HEK293 (cell line): ENCODE data around the gene KCTD7.

Source experiments
- GLI2 ChIP-seq: fragments of 450-650 bp; formaldehyde crosslinking; IDR thresholded peaks from 2 replicates; pipeline ENCODE4; 2017; ENCODE audit warnings: missing biosample characterization, missing genetic modification characterization, low read depth, borderline replicate concordance
- GLIS1 ChIP-seq: fragments of 450-650 bp; formaldehyde crosslinking; IDR thresholded peaks from 2 replicates; pipeline ENCODE4 v1.5.1; 2016; ENCODE audit warnings: missing biosample characterization, missing genetic modification characterization
- KLF16 ChIP-seq: fragments of 450-650 bp; formaldehyde crosslinking; IDR thresholded peaks from 2 replicates; pipeline ENCODE4 v1.5.1; 2017; ENCODE audit warnings: missing biosample characterization, missing genetic modification characterization
- KLF17 ChIP-seq: fragments of 450-650 bp; formaldehyde crosslinking; IDR thresholded peaks from 2 replicates; pipeline ENCODE4 v1.5.1; 2016; ENCODE audit warnings: missing biosample characterization, missing genetic modification characterization
- KLF8 ChIP-seq: fragments of 450-650 bp; formaldehyde crosslinking; IDR thresholded peaks from 2 replicates; pipeline ENCODE4 v1.5.1; 2016; ENCODE audit warnings: missing biosample characterization, missing genetic modification characterization
- KLF9 ChIP-seq: fragments of 450-650 bp; formaldehyde crosslinking; IDR thresholded peaks from 2 replicates; pipeline ENCODE4 v1.5.1; 2016; ENCODE audit warnings: missing biosample characterization, missing genetic modification characterization, low read depth
- MYNN ChIP-seq: fragments of 450-650 bp; formaldehyde crosslinking; IDR thresholded peaks from 2 replicates; pipeline ENCODE4 v1.5.1; 2016; ENCODE audit warnings: missing biosample characterization, missing genetic modification characterization, borderline replicate concordance
- SP2 ChIP-seq: fragments of 450-650 bp; formaldehyde crosslinking; IDR thresholded peaks from 2 replicates; pipeline ENCODE4 v1.5.1; 2016; ENCODE audit warnings: missing biosample characterization, missing genetic modification characterization
- SP7 ChIP-seq: fragments of 450-650 bp; formaldehyde crosslinking; IDR thresholded peaks from 2 replicates; pipeline ENCODE4 v1.5.1; 2016; ENCODE audit warnings: missing biosample characterization, missing genetic modification characterization
- ZBTB10 ChIP-seq: fragments of 450-650 bp; formaldehyde crosslinking; IDR thresholded peaks from 2 replicates; pipeline ENCODE4 v1.5.1; 2016; ENCODE audit warnings: missing biosample characterization, missing genetic modification characterization
- ZBTB21 ChIP-seq: fragments of 450-650 bp; formaldehyde crosslinking; IDR thresholded peaks from 2 replicates; pipeline ENCODE4 v1.5.1; 2017; ENCODE audit warnings: missing biosample characterization, missing genetic modification characterization
- ZBTB26 ChIP-seq: fragments of 450-650 bp; formaldehyde crosslinking; optimal IDR thresholded peaks from 2 replicates; pipeline ENCODE3; 2016; ENCODE audit warnings: missing biosample characterization, mild to moderate bottlenecking, missing genetic modification characterization
- ZBTB48 ChIP-seq: fragments of 450-650 bp; formaldehyde crosslinking; IDR thresholded peaks from 2 replicates; pipeline ENCODE4 v1.5.1; 2016; ENCODE audit warnings: missing biosample characterization, missing genetic modification characterization
- ZNF10 ChIP-seq: fragments of 450-650 bp; formaldehyde crosslinking; IDR thresholded peaks from 2 replicates; pipeline ENCODE4 v1.5.1; 2017; ENCODE audit warnings: missing biosample characterization, missing genetic modification characterization
- ZNF16 ChIP-seq: fragments of 450-650 bp; formaldehyde crosslinking; IDR thresholded peaks from 2 replicates; pipeline ENCODE4 v1.5.1; 2016; ENCODE audit warnings: low read depth, missing biosample characterization, missing genetic modification characterization
- ZNF2 ChIP-seq: fragments of 450-650 bp; formaldehyde crosslinking; IDR thresholded peaks from 2 replicates; pipeline ENCODE4 v1.5.1; 2016; ENCODE audit warnings: missing biosample characterization, missing genetic modification characterization
- ZNF335 ChIP-seq: fragments of 450-650 bp; formaldehyde crosslinking; conservative IDR thresholded peaks from 2 replicates; pipeline ENCODE4 v1.5.1; 2016; ENCODE audit warnings: missing biosample characterization, missing genetic modification characterization
- ZNF37A ChIP-seq: fragments of 450-650 bp; IDR thresholded peaks from 2 replicates; pipeline ENCODE4 v1.5.1; 2018; ENCODE audit warnings: missing biosample characterization, missing genetic modification characterization
- ZNF398 ChIP-seq: fragments of 450-650 bp; formaldehyde crosslinking; IDR thresholded peaks from 2 replicates; pipeline ENCODE4 v1.5.1; 2017; ENCODE audit warnings: missing biosample characterization, missing genetic modification characterization
- ZNF473 ChIP-seq: fragments of 450-650 bp; formaldehyde crosslinking; IDR thresholded peaks from 2 replicates; pipeline ENCODE4 v1.5.1; 2017; ENCODE audit warnings: missing biosample characterization, missing genetic modification characterization
- ZNF510 ChIP-seq: fragments of 450-650 bp; formaldehyde crosslinking; IDR thresholded peaks from 2 replicates; pipeline ENCODE4 v1.5.1; 2018; ENCODE audit warnings: mild to moderate bottlenecking, missing genetic modification characterization, missing biosample characterization; ENCODE audit not compliant: insufficient replicate concordance
- ZNF549 ChIP-seq: fragments of 450-650 bp; IDR thresholded peaks from 2 replicates; pipeline ENCODE4 v1.5.1; 2018; ENCODE audit warnings: missing biosample characterization, missing genetic modification characterization, mild to moderate bottlenecking, inconsistent platforms, moderate library complexity
- ZNF558 ChIP-seq: fragments of 450-650 bp; formaldehyde crosslinking; IDR thresholded peaks from 2 replicates; pipeline ENCODE4 v1.5.1; 2016; ENCODE audit warnings: missing biosample characterization, missing genetic modification characterization
- ZNF571 ChIP-seq: fragments of 450-650 bp; formaldehyde crosslinking; IDR thresholded peaks from 2 replicates; pipeline ENCODE4 v1.5.0; 2017; ENCODE audit warnings: missing biosample characterization, missing genetic modification characterization
- ZNF600 ChIP-seq: fragments of 450-650 bp; formaldehyde crosslinking; IDR thresholded peaks from 2 replicates; pipeline ENCODE4 v1.5.1; 2016; ENCODE audit warnings: missing biosample characterization, missing genetic modification characterization
- ZNF660 ChIP-seq: fragments of 450-650 bp; IDR thresholded peaks from 2 replicates; pipeline ENCODE4 v1.5.1; 2018; ENCODE audit warnings: missing biosample characterization, mild to moderate bottlenecking, missing genetic modification characterization
- ZNF692 ChIP-seq: fragments of 450-650 bp; formaldehyde crosslinking; IDR thresholded peaks from 2 replicates; pipeline ENCODE4 v1.5.1; 2016; ENCODE audit warnings: missing biosample characterization, missing genetic modification characterization
- ZNF776 ChIP-seq: fragments of 450-650 bp; formaldehyde crosslinking; IDR thresholded peaks from 2 replicates; pipeline ENCODE4 v1.5.0; 2017; ENCODE audit warnings: missing biosample characterization, missing genetic modification characterization, borderline replicate concordance
- ZNF837 ChIP-seq: fragments of 450-650 bp; formaldehyde crosslinking; IDR thresholded peaks from 2 replicates; pipeline ENCODE4 v1.5.1; 2016; ENCODE audit warnings: missing biosample characterization, missing genetic modification characterization
- ZSCAN5A ChIP-seq: fragments of 450-650 bp; formaldehyde crosslinking; IDR thresholded peaks from 2 replicates; pipeline ENCODE4 v1.5.1; 2016; ENCODE audit warnings: missing biosample characterization, missing genetic modification characterization

KCTD7 gene

GRCh38 chr7:66654275-66655112 lies 25.8 kb downstream of the KCTD7 start (continued):
- TF ChIP-seq ZSCAN5A (tag by site-specific recombination), result no peak
- no peak for TF ChIP-seq ZNF473 (tag by site-specific recombination)
- TF ChIP-seq ZNF549 (tag by site-specific recombination), result no peak
- no peak for TF ChIP-seq ZNF16 (tag by site-specific recombination)
- TF ChIP-seq ZBTB10 (tag by site-specific recombination), result peak; percentile 95
- 0 out of 2 replicates have a peak, but pooled peaks have one; percentile 31 for TF ChIP-seq KLF17 (tag by site-specific recombination)
- TF ChIP-seq ZNF37A (tag by site-specific recombination), result no peak
- peak; percentile 90 for TF ChIP-seq SP2 (tag by site-specific recombination)
- TF ChIP-seq KLF16 (tag by site-specific recombination), result peak; percentile 83; the same call in 1 of the 2 replicates
- TF ChIP-seq ZBTB21, result peak; percentile 98
- TF ChIP-seq ZNF558 (tag by site-specific recombination), result no peak
- TF ChIP-seq ZBTB26 (tag by site-specific recombination), result peak; percentile 91
- peak; percentile 96 for TF ChIP-seq KLF9
- no peak for TF ChIP-seq MYNN (tag by site-specific recombination)
- TF ChIP-seq ZNF660, result peak; percentile 54; the same call in 1 of the 2 replicates
- TF ChIP-seq ZNF510 (tag by site-specific recombination), result no peak
- TF ChIP-seq ZNF692, result peak; percentile 64; the same call in 1 of the 2 replicates
- TF ChIP-seq GLI2 (tag by site-specific recombination), result no peak
- TF ChIP-seq SP7, result no peak
- peak; percentile 16; the same call in 1 of the 2 replicates for TF ChIP-seq GLIS1 (tag by site-specific recombination)
- TF ChIP-seq ZNF2 (tag by site-specific recombination), result peak; percentile 74
- TF ChIP-seq ZNF10 (tag by site-specific recombination), result no peak; the same call in 1 of the 2 replicates
- TF ChIP-seq ZNF837, result no peak
- peak; percentile 73 for TF ChIP-seq ZNF335
- no peak for TF ChIP-seq ZNF571 (tag by site-specific recombination)
- TF ChIP-seq ZNF398 (tag by site-specific recombination), result peak; percentile 53; the same call in 1 of the 2 replicates
- TF ChIP-seq ZNF776 (tag by site-specific recombination), result no peak
- peak; percentile 50; the same call in 1 of the 2 replicates for TF ChIP-seq ZNF600 (tag by site-specific recombination)
- TF ChIP-seq ZBTB48 (tag by site-specific recombination), result peak; percentile 22; the same call in 1 of the 2 replicates
- peak; percentile 90 for TF ChIP-seq KLF8 (tag by site-specific recombination)
